NT2/D1 (cell line): ENCODE data around the gene ADAMTS4.

Source experiments
- SUZ12 ChIP-seq: IDR thresholded peaks from 2 replicates; pipeline ENCODE4 v1.6.1; 2011; ENCODE audit not compliant: insufficient read length, insufficient read depth; ENCODE audit errors: extremely low read depth
- ZNF274 ChIP-seq: IDR thresholded peaks from 2 replicates; pipeline ENCODE4 v1.6.1; 2011; ENCODE audit warnings: mild to moderate bottlenecking, low read depth, low read length

DNA sequence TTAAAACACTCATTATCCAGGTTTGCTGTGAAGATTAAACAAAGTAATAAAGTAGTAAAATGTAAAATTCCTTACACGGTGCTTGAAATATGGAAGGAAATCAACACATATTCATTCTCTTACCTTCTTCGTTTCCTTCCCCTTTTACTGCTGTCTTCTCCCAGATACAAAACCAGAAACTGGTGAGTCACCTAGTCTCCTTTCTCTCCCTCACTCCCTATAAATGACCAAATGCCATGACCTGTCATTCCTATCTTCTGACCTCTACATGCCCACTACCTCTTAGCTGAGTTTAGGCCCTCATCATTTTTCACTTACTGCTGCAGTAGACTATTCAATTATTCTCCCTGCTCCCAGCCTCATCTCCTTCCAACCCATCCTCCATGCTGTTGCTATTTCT is 43.5 kb upstream of the ADAMTS4 start:
- no peak for TF ChIP-seq SUZ12
- TF ChIP-seq ZNF274 = no peak
